Mucosa of descending colon (tissue), 3 donors: ENCODE measurements around the gene SREK1. TPM values are rescaled to one million over a fixed set of nuclear protein-coding genes. Genes with fewer than 3 reads are reported as not detected.

ENCODE experiments used
- ATAC-seq: fragments of 200-7000 bp; cut with Tn5 transposase; one replicate; pipeline ENCODE4 v1.9.1; 2020; ENCODE audit warnings: mild to moderate bottlenecking, moderate library complexity
- DNase-seq, 3 donors: peaks; one replicate each; pipeline ENCODE4 v3.0.0-alpha.2; 2020
- H3K36me3 ChIP-seq: fragments of 200-600 bp; one replicate; pipeline ENCODE4 v1.8.0; 2021; ENCODE audit warnings: low read depth, mild to moderate bottlenecking
- H3K4me1 ChIP-seq: fragments of 200-600 bp; one replicate; pipeline ENCODE4 v1.8.0; 2021; ENCODE audit warnings: low read depth, mild to moderate bottlenecking
- H3K4me3 ChIP-seq: fragments of 200-600 bp; one replicate; pipeline ENCODE4 v1.8.0; 2021; ENCODE audit warnings: mild to moderate bottlenecking
- H3K9me3 ChIP-seq: fragments of 200-600 bp; one replicate; pipeline ENCODE4 v1.8.0; 2021; ENCODE audit warnings: mild to moderate bottlenecking
- CTCF ChIP-seq: fragments of 200-600 bp; IDR thresholded peaks from one replicate; pipeline ENCODE4 v1.8.0; 2022; ENCODE audit warnings: antibody characterized with exemption, mild to moderate bottlenecking
- intact Hi-C, 2 donors: fragments of 100-400 bp; cut with DNase I in 1 of 2; cut with micrococcal nuclease in 1 of 2; formaldehyde crosslinking; loops; one replicate each; pipeline versions ENCODE4 v1.11.0 to v1.11.1; 2022; cut with DNase I, micrococcal nuclease
- total RNA-seq, 3 donors: library from RNA; stranded (reverse); fragmentation: NEBNext Ultra II Directional in 2 of 3; extraction: Animal tissue kit (Norgen Biotek cat#: 25700) in 2 of 3; gene quantifications; one replicate each; pipeline versions ENCODE4 v1.2.1 to v1.2.4, GENCODE V29; 2021 to 2023
- donor health status: DM: no; HTN: no; CAD: no; lungs with moderate emphysema.
- donor health status: DM: no; HTN: no; CAD: no.
- donor health status: DM: no; HTN: yes; CAD: no.

Gene SREK1
- total RNA-seq, 3 donors from 2014 or later = 55.7 to 67.8 (median 66.5) TPM

- intact Hi-C loops = loop anchor here in 1 of 2 donors (5.0 kb wide), 1 partner anchor 223 kb away; the partner anchor contains the start of gene ERBIN
- TF ChIP-seq CTCF = no peak
- Histone ChIP-seq H3K9me3 (no peaks in the 10 kb centered on the region), H3K4me1 (peaks cover 21% of the 10 kb centered on the region), H3K36me3 (no peaks in the 10 kb centered on the region), H3K4me3 (no peak overlapping the region)
- DNase-seq (no peak), ATAC-seq (no peak)
Observed at GRCh38 chr5:66149950-66150349, 5.8 kb downstream of the SREK1 start.

- no peak for DNase-seq
- Histone ChIP-seq H3K4me3 (no peak overlapping the region), H3K36me3 (no peaks in the 10 kb centered on the region), H3K9me3 (no peaks in the 10 kb centered on the region), H3K4me1 (peaks cover 18% of the 10 kb centered on the region)
- intact Hi-C loops = no loop called here
- TF ChIP-seq CTCF = no peak
- ATAC-seq = no peak
Observed at GRCh38 chr5:66151030-66151429, 6.9 kb downstream of the SREK1 start.

- peaks cover 15% of the 10 kb centered on the region for H3K4me1 ChIP-seq
- DNase-seq = no peak
- intact Hi-C loops = no loop called here
Observed at GRCh38 chr5:66151491-66151890, 7.4 kb downstream of the SREK1 start.

GRCh38 chr5:66157046-66157445 is 12.9 kb downstream of the SREK1 start:
- DNase-seq (no peak), ATAC-seq (no peak)
- Histone ChIP-seq H3K4me3 (no peak overlapping the region), H3K9me3 (no peaks in the 10 kb centered on the region), H3K4me1 (no peaks in the 10 kb centered on the region), H3K36me3 (no peaks in the 10 kb centered on the region)
- intact Hi-C loops = no loop called here
- no peak for TF ChIP-seq CTCF

More at GRCh38 chr5:66151491-66151890, 7.4 kb downstream of the SREK1 start:
- TF ChIP-seq CTCF = no peak
- H3K9me3 ChIP-seq = no peaks in the 10 kb centered on the region
- H3K4me3 ChIP-seq = no peak overlapping the region
- ATAC-seq = no peak
- no peaks in the 10 kb centered on the region for H3K36me3 ChIP-seq

GRCh38 chr5:66161356-66161755 is 17.3 kb downstream of the SREK1 start:
- Histone ChIP-seq H3K4me1 (no peaks in the 10 kb centered on the region), H3K36me3 (peaks cover 5% of the 10 kb centered on the region), H3K4me3 (no peak overlapping the region), H3K9me3 (no peaks in the 10 kb centered on the region)
- DNase-seq (no peak), ATAC-seq (no peak)
- TF ChIP-seq CTCF = no peak
- intact Hi-C loops = no loop called here
